ENCODE measurements around the gene MYT1.

MYT1 gene

GRCh38 chr20:64269604-64270411 lies 105.6 kb downstream of the MYT1 start:
- Histone ChIP-seq H3K9me2 (ENCODE audit: low read depth, low read length) (no peaks in the 10 kb centered on the region), H3K9me3 (ENCODE audit: low read length) (no peaks in the 10 kb centered on the region), H3K4me3 (ENCODE audit: low read depth, low read length, poor library complexity, severe bottlenecking) (no peak overlapping the region), H3K27me3 (ENCODE audit: insufficient read depth, low read length) (no peaks in the 10 kb centered on the region), H3K79me2 (ENCODE audit: insufficient read depth, low read length) (no peaks in the 10 kb centered on the region), H3K4me2 (ENCODE audit: low read length) (no peak overlapping the region), H3F3A (ENCODE audit: insufficient read depth, low read length) (no peaks in the 10 kb centered on the region), H3K4me1 (ENCODE audit: insufficient read depth, low read length, severe bottlenecking) (peaks cover 4% of the 10 kb centered on the region), H3K27ac (ENCODE audit: low read depth, low read length, poor library complexity, severe bottlenecking) (no peak overlapping the region), H3K9ac (ENCODE audit: low read length) (no peak overlapping the region), H4K20me1 (ENCODE audit: insufficient read depth, low read length) (no peaks in the 10 kb centered on the region), H2AFZ (ENCODE audit: low read length) (no peak overlapping the region), H3K36me3 (ENCODE audit: insufficient read depth, low read length) (peaks cover 22% of the 10 kb centered on the region)
- TF ChIP-seq EZH2 (IDR thresholded peaks at IDR 0.05; ENCODE audit: borderline replicate concordance, low read length) (no peak), CTCF (IDR thresholded peaks at IDR 0.05; ENCODE audit: low read length) (no peak)

GRCh38 chr20:64271636-64272035 lies 107.4 kb downstream of the MYT1 start:
- no peak overlapping the region for H3K9ac ChIP-seq (ENCODE audit: low read length)
- H3F3A ChIP-seq (ENCODE audit: insufficient read depth, low read length): no peaks in the 10 kb centered on the region
- no peaks in the 10 kb centered on the region for H3K9me2 ChIP-seq (ENCODE audit: low read depth, low read length)
- H3K27ac ChIP-seq (ENCODE audit: low read depth, low read length, poor library complexity, severe bottlenecking): no peak overlapping the region
- peaks cover 15% of the 10 kb centered on the region for H3K36me3 ChIP-seq (ENCODE audit: insufficient read depth, low read length)
- H2AFZ ChIP-seq (ENCODE audit: low read length): no peak overlapping the region
- H3K79me2 ChIP-seq (ENCODE audit: insufficient read depth, low read length): no peaks in the 10 kb centered on the region
- H3K4me2 ChIP-seq (ENCODE audit: low read length): peak overlapping the region; percentile 6
- no peaks in the 10 kb centered on the region for H3K9me3 ChIP-seq (ENCODE audit: low read length)
- no peaks in the 10 kb centered on the region for H3K27me3 ChIP-seq (ENCODE audit: insufficient read depth, low read length)
- H3K4me1 ChIP-seq (ENCODE audit: insufficient read depth, low read length, severe bottlenecking): peaks cover 4% of the 10 kb centered on the region
- TF ChIP-seq EZH2 (IDR thresholded peaks at IDR 0.05; ENCODE audit: borderline replicate concordance, low read length): no peak
- no peak for TF ChIP-seq CTCF (IDR thresholded peaks at IDR 0.05; ENCODE audit: low read length)
- H4K20me1 ChIP-seq (ENCODE audit: insufficient read depth, low read length): no peaks in the 10 kb centered on the region
- no peak overlapping the region for H3K4me3 ChIP-seq (ENCODE audit: low read depth, low read length, poor library complexity, severe bottlenecking)

DNA sequence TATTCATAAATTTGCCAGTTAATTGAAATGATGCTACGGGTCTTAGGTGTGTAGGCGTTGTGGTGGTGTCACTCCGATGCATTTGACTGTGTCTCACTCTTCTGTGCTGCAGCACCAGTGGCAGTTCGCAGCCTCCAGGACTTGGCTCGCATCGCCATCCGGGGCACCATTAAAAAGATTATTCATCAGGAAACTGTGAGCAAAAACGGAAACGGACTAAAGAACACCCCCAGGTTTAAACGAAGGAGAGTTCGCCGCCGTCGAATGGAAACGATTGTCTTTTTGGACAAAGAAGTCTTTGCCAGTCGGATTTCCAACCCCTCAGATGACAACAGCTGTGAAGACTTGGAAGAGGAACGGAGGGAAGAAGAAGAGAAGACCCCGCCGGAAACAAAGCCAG lies 108.9 kb downstream of the MYT1 start:
- H3K36me3 ChIP-seq (ENCODE audit: insufficient read depth, low read length): peaks cover 13% of the 10 kb centered on the region
- no peak for TF ChIP-seq EZH2 (IDR thresholded peaks at IDR 0.05; ENCODE audit: borderline replicate concordance, low read length)
- TF ChIP-seq CTCF (IDR thresholded peaks at IDR 0.05; ENCODE audit: low read length): no peak
- H3K27me3 ChIP-seq (ENCODE audit: insufficient read depth, low read length): no peaks in the 10 kb centered on the region
- H3K4me1 ChIP-seq (ENCODE audit: insufficient read depth, low read length, severe bottlenecking): peaks cover 4% of the 10 kb centered on the region
- no peaks in the 10 kb centered on the region for H4K20me1 ChIP-seq (ENCODE audit: insufficient read depth, low read length)
- no peak overlapping the region for H3K9ac ChIP-seq (ENCODE audit: low read length)
- H3K9me3 ChIP-seq (ENCODE audit: low read length): no peaks in the 10 kb centered on the region
- no peak overlapping the region for H2AFZ ChIP-seq (ENCODE audit: low read length)
- H3K4me2 ChIP-seq (ENCODE audit: low read length): no peak overlapping the region
- no peaks in the 10 kb centered on the region for H3K79me2 ChIP-seq (ENCODE audit: insufficient read depth, low read length)
- H3K4me3 ChIP-seq (ENCODE audit: low read depth, low read length, poor library complexity, severe bottlenecking): no peak overlapping the region
- no peaks in the 10 kb centered on the region for H3K9me2 ChIP-seq (ENCODE audit: low read depth, low read length)
- no peak overlapping the region for H3K27ac ChIP-seq (ENCODE audit: low read depth, low read length, poor library complexity, severe bottlenecking)
- H3F3A ChIP-seq (ENCODE audit: insufficient read depth, low read length): no peaks in the 10 kb centered on the region

All from OCI-LY1 (cell line).